HG02610 (cell line): Measurements from ENCODE around the gene NAALADL2.
"Not testable (repeated sequence)": the region's sequence is repeated elsewhere in the genome, so short reads cannot be mapped to it uniquely, and the experiment has no call there.

Source experiments
- ATAC-seq: cut with Tn5 transposase; IDR thresholded peaks from one replicate; pipeline ENCODE4 v1.9.1; 2021; ENCODE audit warnings: mild to moderate bottlenecking, moderate library complexity; ENCODE audit not compliant: unreplicated experiment

The NAALADL2 gene

GRCh38 chr3:175121225-175121624, 262.1 kb downstream of the NAALADL2 start:
- ATAC-seq: no peak

- ATAC-seq: no peak
Measured at GRCh38 chr3:175127075-175127662, 268.0 kb downstream of the NAALADL2 start.

- ATAC-seq: no peak
Measured at GRCh38 chr3:175129126-175129525, 270.0 kb downstream of the NAALADL2 start.

- no peak for ATAC-seq
Measured at GRCh38 chr3:175129571-175129970, 270.4 kb downstream of the NAALADL2 start.

- not testable (repeated sequence) for ATAC-seq
Measured at GRCh38 chr3:175131866-175132265, 272.7 kb downstream of the NAALADL2 start.

GRCh38 chr3:175132706-175133105, 273.6 kb downstream of the NAALADL2 start:
- not testable (repeated sequence) for ATAC-seq

- ATAC-seq: no peak
Measured at GRCh38 chr3:175144368-175144767, 285.2 kb downstream of the NAALADL2 start.

GRCh38 chr3:175146258-175146657, 287.1 kb downstream of the NAALADL2 start:
- ATAC-seq: no peak

- peak; percentile 88 for ATAC-seq
Measured at GRCh38 chr3:175149675-175150074, 290.5 kb downstream of the NAALADL2 start.

GRCh38 chr3:175150812-175151401, 291.8 kb downstream of the NAALADL2 start:
- peak; percentile 41 for ATAC-seq

- ATAC-seq: no peak
Measured at GRCh38 chr3:175153595-175153994, 294.5 kb downstream of the NAALADL2 start.

- ATAC-seq: no peak
Measured at GRCh38 chr3:175155172-175155571, 296.0 kb downstream of the NAALADL2 start.

- ATAC-seq: no peak
Measured at GRCh38 chr3:175159202-175159601, 300.1 kb downstream of the NAALADL2 start.

- no peak for ATAC-seq
Measured at GRCh38 chr3:175161291-175161690, 302.2 kb downstream of the NAALADL2 start.

GRCh38 chr3:175163686-175164085, 304.6 kb downstream of the NAALADL2 start:
- no peak for ATAC-seq

GRCh38 chr3:175173117-175173516, 314.0 kb downstream of the NAALADL2 start:
- not testable (repeated sequence) for ATAC-seq

- ATAC-seq: no peak
Measured at GRCh38 chr3:175176556-175176955, 317.4 kb downstream of the NAALADL2 start.

- no peak for ATAC-seq
Measured at GRCh38 chr3:175179055-175179454, 319.9 kb downstream of the NAALADL2 start.

- no peak for ATAC-seq
Measured at GRCh38 chr3:175184392-175184791, 325.3 kb downstream of the NAALADL2 start.

GRCh38 chr3:175185903-175186302, 326.8 kb downstream of the NAALADL2 start:
- ATAC-seq: no peak

GRCh38 chr3:175186511-175186910, 327.4 kb downstream of the NAALADL2 start:
- no peak for ATAC-seq

- ATAC-seq: no peak
Measured at GRCh38 chr3:175187586-175187985, 328.5 kb downstream of the NAALADL2 start.

- no peak for ATAC-seq
Measured at GRCh38 chr3:175192536-175192935, 333.4 kb downstream of the NAALADL2 start.
